GM23338 (cell line): ENCODE results near the gene BRAF. TPM values are rescaled to one million over a fixed set of nuclear protein-coding genes. Genes with fewer than 3 reads are reported as not detected.

Source experiments
- ATAC-seq: fragments of 200-7000 bp; cut with Tn5 transposase; 3 replicates; pipeline ENCODE4 v1.9.1; 2020
- DNase-seq: peaks from one replicate; pipeline ENCODE4 v3.0.0-alpha.2; 2015; ENCODE audit warnings: low spot score
- H2AFZ ChIP-seq: fragments of 200-600 bp; sonication (generic); 2 replicates; pipeline ENCODE4 v1.8.0; 2016; ENCODE audit warnings: antibody characterized with exemption, mild to moderate bottlenecking, moderate library complexity
- H3F3A ChIP-seq: fragments of 200-600 bp; sonication (generic); replicated peaks from 2 replicates; pipeline ENCODE4 v1.8.0; 2017; ENCODE audit warnings: antibody characterized with exemption, mixed run types, low read depth
- H3K27ac ChIP-seq: fragments of 200-600 bp; sonication (generic); 2 replicates; pipeline ENCODE4 v1.6.1; 2016; ENCODE audit warnings: low read depth
- H3K27me3 ChIP-seq: fragments of 200-600 bp; sonication (generic); 2 replicates; pipeline ENCODE4 v1.8.0; 2016; ENCODE audit warnings: mild to moderate bottlenecking, mixed run types, moderate library complexity; ENCODE audit not compliant: insufficient read depth
- H3K36me3 ChIP-seq: fragments of 200-600 bp; sonication (generic); 2 replicates; pipeline ENCODE4 v1.8.0; 2016; ENCODE audit warnings: mild to moderate bottlenecking; ENCODE audit not compliant: insufficient read depth
- H3K4me1 ChIP-seq: fragments of 200-600 bp; sonication (generic); 2 replicates; pipeline ENCODE4 v1.8.0; 2016; ENCODE audit warnings: mild to moderate bottlenecking, moderate library complexity; ENCODE audit not compliant: insufficient read depth
- H3K4me2 ChIP-seq: fragments of 200-600 bp; sonication (generic); 2 replicates; pipeline ENCODE4 v1.7.1; 2017; ENCODE audit warnings: mixed run types
- H3K4me3 ChIP-seq: fragments of 200-600 bp; sonication (generic); 2 replicates; pipeline ENCODE4 v1.6.1; 2016; ENCODE audit warnings: mixed run types
- H3K79me2 ChIP-seq: fragments of 200-600 bp; sonication (generic); replicated peaks from 2 replicates; pipeline ENCODE4 v1.8.0; 2017; ENCODE audit warnings: mild to moderate bottlenecking; ENCODE audit not compliant: insufficient read depth
- H3K9me2 ChIP-seq: fragments of 200-600 bp; sonication (generic); 2 replicates; pipeline ENCODE4 v1.8.0; 2017; ENCODE audit not compliant: insufficient read depth
- H4K20me1 ChIP-seq: fragments of 200-600 bp; sonication (generic); replicated peaks from 2 replicates; pipeline ENCODE4 v1.8.0; 2017; ENCODE audit warnings: mild to moderate bottlenecking; ENCODE audit not compliant: insufficient read depth
- H3K27ac Mint-ChIP-seq: 2 replicates; pipeline ENCODE4 v1.8.0; 2020; ENCODE audit warnings: inconsistent platforms, mild to moderate bottlenecking, moderate library complexity, mixed read lengths
- H3K27me3 Mint-ChIP-seq: 3 replicates; pipeline ENCODE4 v1.8.0; 2022; ENCODE audit warnings: low read depth, mild to moderate bottlenecking, moderate library complexity, mixed read lengths, inconsistent platforms; ENCODE audit not compliant: insufficient read depth, poor library complexity
- H3K36me3 Mint-ChIP-seq: 3 replicates; pipeline ENCODE4 v1.8.0; 2021; ENCODE audit warnings: low read depth, mild to moderate bottlenecking, inconsistent platforms, moderate library complexity, mixed read lengths
- H3K4me1 Mint-ChIP-seq: 3 replicates; pipeline ENCODE4 v1.8.0; 2020; ENCODE audit warnings: mild to moderate bottlenecking, inconsistent platforms, mixed read lengths
- H3K4me3 Mint-ChIP-seq: 3 replicates; pipeline ENCODE4 v1.8.0; 2021; ENCODE audit warnings: moderate library complexity, mild to moderate bottlenecking, inconsistent platforms, mixed read lengths
- H3K9me3 Mint-ChIP-seq: 3 replicates; pipeline ENCODE4 v1.8.0; 2020; ENCODE audit warnings: moderate library complexity, mild to moderate bottlenecking, inconsistent platforms, mixed read lengths
- CREB1 ChIP-seq: fragments of 250-450 bp; sonication (Bioruptor Pico); IDR thresholded peaks from 2 replicates; pipeline ENCODE4 v1.5.0; 2020; ENCODE audit warnings: low read depth, mild to moderate bottlenecking, moderate library complexity
- EZH2 ChIP-seq: fragments of 200-600 bp; sonication (generic); IDR thresholded peaks from one replicate; pipeline ENCODE4 v1.8.0; 2017; ENCODE audit warnings: antibody characterized with exemption, mild to moderate bottlenecking, low read depth; ENCODE audit not compliant: unreplicated experiment
- EZH2phosphoT487 ChIP-seq: fragments of 200-600 bp; sonication (generic); IDR thresholded peaks from one replicate; pipeline ENCODE4 v1.8.1; 2018; ENCODE audit warnings: antibody characterized with exemption; ENCODE audit not compliant: unreplicated experiment
- JUNB ChIP-seq: IDR thresholded peaks from one replicate; pipeline ENCODE4 v1.6.1; 2016; ENCODE audit warnings: antibody characterized with exemption; ENCODE audit not compliant: unreplicated experiment
- NANOG ChIP-seq: IDR thresholded peaks from 2 replicates; pipeline ENCODE4 v1.6.1; 2016; ENCODE audit warnings: antibody characterized with exemption, borderline replicate concordance
- POLR2AphosphoS5 ChIP-seq: IDR thresholded peaks from 2 replicates; pipeline ENCODE4 v1.6.1; 2016; ENCODE audit warnings: antibody characterized with exemption, low read depth
- STAT1 ChIP-seq: IDR thresholded peaks from one replicate; pipeline ENCODE4 v1.6.1; 2016; ENCODE audit warnings: antibody characterized with exemption; ENCODE audit not compliant: unreplicated experiment
- ZNF114 ChIP-seq: fragments of 250-450 bp; sonication (Bioruptor Pico); IDR thresholded peaks from 2 replicates; pipeline ENCODE4 v1.5.0; 2020; ENCODE audit warnings: mild to moderate bottlenecking, moderate library complexity
- ZNF331 ChIP-seq: fragments of 250-450 bp; sonication (Bioruptor Pico); IDR thresholded peaks from 2 replicates; pipeline ENCODE4 v1.5.0; 2020; ENCODE audit warnings: low read depth, mild to moderate bottlenecking, moderate library complexity
- polyA plus RNA-seq: library from polyadenylated mRNA; unstranded; fragments of >200 nt; fragmentation: Nextera tagmentation; extraction: Ambion mirVana; gene quantifications from 2 replicates; pipeline ENCODE4 v1.2.1, GENCODE V29; 2016
- total RNA-seq: library from RNA; depleted of rRNA; stranded (reverse); fragments of >200 nt; shearing (Covaris generic); gene quantifications from 2 replicates; pipeline ENCODE4 v1.2.3, GENCODE V29; 2014
- TF ChIP-seq, protein P1 (sequence below): fragments of 250-450 bp; sonication (Bioruptor Pico); IDR thresholded peaks from 2 replicates; pipeline ENCODE4 v1.5.0; 2020; ENCODE audit warnings: mild to moderate bottlenecking, moderate library complexity
- TF ChIP-seq, protein P2 (sequence below): IDR thresholded peaks from one replicate; pipeline ENCODE4 v1.6.1; 2018; ENCODE audit warnings: antibody characterized with exemption; ENCODE audit not compliant: unreplicated experiment
- TF ChIP-seq, protein P3 (sequence below), 2 experiments: fragments of 200-600 bp in 1 of 2; sonication (generic) in 1 of 2; conservative IDR thresholded peaks; 2 replicates each; pipeline versions ENCODE4 v1.5.1 to v1.6.1; 2016 to 2017; ENCODE audit warnings: antibody characterized with exemption in 2 of 2, low read depth in 2 of 2, mild to moderate bottlenecking in 2 of 2, moderate library complexity in 1 of 2
- TF ChIP-seq, protein P4 (sequence below): IDR thresholded peaks from 2 replicates; pipeline ENCODE4 v1.6.1; 2016; ENCODE audit warnings: antibody characterized with exemption

The BRAF gene
- total and polyA plus RNA-seq, 2 experiments from 2014 or later = 14.6 to 36.8 TPM

DNA sequence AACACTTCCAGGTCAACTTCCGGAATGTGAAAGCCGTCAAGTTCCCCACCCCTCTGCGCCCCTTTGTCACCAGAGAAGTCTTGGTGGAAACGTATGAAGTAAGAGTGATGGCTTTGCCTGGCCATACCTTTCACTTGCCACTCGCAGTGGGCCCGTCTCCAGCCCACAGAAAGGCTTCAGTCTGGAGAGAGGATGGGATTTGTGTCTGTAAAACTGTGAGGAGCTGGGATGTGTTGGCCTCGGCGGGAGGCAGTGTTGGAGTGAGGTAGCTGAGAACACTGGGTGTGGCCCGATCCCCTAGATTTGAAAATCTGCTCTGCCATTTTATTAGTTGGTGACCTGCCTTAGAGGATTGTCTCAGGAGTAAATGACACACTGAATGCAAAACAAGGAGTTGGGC lies 245.5 kb downstream of the BRAF start:
- no peaks in the 10 kb centered on the region for H3K9me2 ChIP-seq
- DNase-seq = no peak
- no peaks in the 10 kb centered on the region for H3K79me2 ChIP-seq
- Mint-ChIP-seq H3K4me1 (no peaks in the 10 kb centered on the region; the same call in 2 of the 3 replicates), H3K4me3 (no peak overlapping the region), H3K27ac (no peak overlapping the region), H3K9me3 (no peaks in the 10 kb centered on the region), H3K36me3 (peaks cover 5% of the 10 kb centered on the region; the same call in 1 of the 3 replicates), H3K27me3 (peaks cover 8% of the 10 kb centered on the region)
- no peak overlapping the region for H3K27ac ChIP-seq
- no peak overlapping the region for H2AFZ ChIP-seq
- no peak overlapping the region for H3K4me2 ChIP-seq
- no peak overlapping the region for H3K4me3 ChIP-seq
- no peak for ATAC-seq
- no peaks in the 10 kb centered on the region for H3F3A ChIP-seq
- TF ChIP-seq, protein P1, sequence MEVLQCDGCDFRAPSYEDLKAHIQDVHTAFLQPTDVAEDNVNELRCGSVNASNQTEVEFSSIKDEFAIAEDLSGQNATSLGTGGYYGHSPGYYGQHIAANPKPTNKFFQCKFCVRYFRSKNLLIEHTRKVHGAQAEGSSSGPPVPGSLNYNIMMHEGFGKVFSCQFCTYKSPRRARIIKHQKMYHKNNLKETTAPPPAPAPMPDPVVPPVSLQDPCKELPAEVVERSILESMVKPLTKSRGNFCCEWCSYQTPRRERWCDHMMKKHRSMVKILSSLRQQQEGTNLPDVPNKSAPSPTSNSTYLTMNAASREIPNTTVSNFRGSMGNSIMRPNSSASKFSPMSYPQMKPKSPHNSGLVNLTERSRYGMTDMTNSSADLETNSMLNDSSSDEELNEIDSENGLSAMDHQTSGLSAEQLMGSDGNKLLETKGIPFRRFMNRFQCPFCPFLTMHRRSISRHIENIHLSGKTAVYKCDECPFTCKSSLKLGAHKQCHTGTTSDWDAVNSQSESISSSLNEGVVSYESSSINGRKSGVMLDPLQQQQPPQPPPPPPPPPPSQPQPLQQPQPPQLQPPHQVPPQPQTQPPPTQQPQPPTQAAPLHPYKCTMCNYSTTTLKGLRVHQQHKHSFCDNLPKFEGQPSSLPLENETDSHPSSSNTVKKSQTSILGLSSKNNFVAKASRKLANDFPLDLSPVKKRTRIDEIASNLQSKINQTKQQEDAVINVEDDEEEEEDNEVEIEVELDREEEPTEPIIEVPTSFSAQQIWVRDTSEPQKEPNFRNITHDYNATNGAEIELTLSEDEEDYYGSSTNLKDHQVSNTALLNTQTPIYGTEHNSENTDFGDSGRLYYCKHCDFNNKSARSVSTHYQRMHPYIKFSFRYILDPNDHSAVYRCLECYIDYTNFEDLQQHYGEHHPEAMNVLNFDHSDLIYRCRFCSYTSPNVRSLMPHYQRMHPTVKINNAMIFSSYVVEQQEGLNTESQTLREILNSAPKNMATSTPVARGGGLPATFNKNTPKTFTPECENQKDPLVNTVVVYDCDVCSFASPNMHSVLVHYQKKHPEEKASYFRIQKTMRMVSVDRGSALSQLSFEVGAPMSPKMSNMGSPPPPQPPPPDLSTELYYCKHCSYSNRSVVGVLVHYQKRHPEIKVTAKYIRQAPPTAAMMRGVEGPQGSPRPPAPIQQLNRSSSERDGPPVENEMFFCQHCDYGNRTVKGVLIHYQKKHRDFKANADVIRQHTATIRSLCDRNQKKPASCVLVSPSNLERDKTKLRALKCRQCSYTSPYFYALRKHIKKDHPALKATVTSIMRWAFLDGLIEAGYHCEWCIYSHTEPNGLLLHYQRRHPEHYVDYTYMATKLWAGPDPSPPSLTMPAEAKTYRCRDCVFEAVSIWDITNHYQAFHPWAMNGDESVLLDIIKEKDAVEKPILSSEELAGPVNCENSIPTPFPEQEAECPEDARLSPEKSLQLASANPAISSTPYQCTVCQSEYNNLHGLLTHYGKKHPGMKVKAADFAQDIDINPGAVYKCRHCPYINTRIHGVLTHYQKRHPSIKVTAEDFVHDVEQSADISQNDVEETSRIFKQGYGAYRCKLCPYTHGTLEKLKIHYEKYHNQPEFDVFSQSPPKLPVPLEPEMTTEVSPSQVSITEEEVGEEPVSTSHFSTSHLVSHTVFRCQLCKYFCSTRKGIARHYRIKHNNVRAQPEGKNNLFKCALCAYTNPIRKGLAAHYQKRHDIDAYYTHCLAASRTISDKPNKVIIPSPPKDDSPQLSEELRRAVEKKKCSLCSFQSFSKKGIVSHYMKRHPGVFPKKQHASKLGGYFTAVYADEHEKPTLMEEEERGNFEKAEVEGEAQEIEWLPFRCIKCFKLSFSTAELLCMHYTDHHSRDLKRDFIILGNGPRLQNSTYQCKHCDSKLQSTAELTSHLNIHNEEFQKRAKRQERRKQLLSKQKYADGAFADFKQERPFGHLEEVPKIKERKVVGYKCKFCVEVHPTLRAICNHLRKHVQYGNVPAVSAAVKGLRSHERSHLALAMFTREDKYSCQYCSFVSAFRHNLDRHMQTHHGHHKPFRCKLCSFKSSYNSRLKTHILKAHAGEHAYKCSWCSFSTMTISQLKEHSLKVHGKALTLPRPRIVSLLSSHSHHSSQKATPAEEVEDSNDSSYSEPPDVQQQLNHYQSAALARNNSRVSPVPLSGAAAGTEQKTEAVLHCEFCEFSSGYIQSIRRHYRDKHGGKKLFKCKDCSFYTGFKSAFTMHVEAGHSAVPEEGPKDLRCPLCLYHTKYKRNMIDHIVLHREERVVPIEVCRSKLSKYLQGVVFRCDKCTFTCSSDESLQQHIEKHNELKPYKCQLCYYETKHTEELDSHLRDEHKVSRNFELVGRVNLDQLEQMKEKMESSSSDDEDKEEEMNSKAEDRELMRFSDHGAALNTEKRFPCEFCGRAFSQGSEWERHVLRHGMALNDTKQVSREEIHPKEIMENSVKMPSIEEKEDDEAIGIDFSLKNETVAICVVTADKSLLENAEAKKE (CRISPR knock-in tag) = no peak
- TF ChIP-seq, protein P2, sequence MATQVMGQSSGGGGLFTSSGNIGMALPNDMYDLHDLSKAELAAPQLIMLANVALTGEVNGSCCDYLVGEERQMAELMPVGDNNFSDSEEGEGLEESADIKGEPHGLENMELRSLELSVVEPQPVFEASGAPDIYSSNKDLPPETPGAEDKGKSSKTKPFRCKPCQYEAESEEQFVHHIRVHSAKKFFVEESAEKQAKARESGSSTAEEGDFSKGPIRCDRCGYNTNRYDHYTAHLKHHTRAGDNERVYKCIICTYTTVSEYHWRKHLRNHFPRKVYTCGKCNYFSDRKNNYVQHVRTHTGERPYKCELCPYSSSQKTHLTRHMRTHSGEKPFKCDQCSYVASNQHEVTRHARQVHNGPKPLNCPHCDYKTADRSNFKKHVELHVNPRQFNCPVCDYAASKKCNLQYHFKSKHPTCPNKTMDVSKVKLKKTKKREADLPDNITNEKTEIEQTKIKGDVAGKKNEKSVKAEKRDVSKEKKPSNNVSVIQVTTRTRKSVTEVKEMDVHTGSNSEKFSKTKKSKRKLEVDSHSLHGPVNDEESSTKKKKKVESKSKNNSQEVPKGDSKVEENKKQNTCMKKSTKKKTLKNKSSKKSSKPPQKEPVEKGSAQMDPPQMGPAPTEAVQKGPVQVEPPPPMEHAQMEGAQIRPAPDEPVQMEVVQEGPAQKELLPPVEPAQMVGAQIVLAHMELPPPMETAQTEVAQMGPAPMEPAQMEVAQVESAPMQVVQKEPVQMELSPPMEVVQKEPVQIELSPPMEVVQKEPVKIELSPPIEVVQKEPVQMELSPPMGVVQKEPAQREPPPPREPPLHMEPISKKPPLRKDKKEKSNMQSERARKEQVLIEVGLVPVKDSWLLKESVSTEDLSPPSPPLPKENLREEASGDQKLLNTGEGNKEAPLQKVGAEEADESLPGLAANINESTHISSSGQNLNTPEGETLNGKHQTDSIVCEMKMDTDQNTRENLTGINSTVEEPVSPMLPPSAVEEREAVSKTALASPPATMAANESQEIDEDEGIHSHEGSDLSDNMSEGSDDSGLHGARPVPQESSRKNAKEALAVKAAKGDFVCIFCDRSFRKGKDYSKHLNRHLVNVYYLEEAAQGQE = no peak
- TF ChIP-seq CREB1 (CRISPR knock-in tag) (no peak), ZNF114 (CRISPR knock-in tag) (no peak), EZH2phosphoT487 (no peak), JUNB (no peak), POLR2AphosphoS5 (no peak), EZH2 (no peak), NANOG (no peak), STAT1 (no peak), ZNF331 (CRISPR knock-in tag) (no peak)
- TF ChIP-seq, protein P3, sequence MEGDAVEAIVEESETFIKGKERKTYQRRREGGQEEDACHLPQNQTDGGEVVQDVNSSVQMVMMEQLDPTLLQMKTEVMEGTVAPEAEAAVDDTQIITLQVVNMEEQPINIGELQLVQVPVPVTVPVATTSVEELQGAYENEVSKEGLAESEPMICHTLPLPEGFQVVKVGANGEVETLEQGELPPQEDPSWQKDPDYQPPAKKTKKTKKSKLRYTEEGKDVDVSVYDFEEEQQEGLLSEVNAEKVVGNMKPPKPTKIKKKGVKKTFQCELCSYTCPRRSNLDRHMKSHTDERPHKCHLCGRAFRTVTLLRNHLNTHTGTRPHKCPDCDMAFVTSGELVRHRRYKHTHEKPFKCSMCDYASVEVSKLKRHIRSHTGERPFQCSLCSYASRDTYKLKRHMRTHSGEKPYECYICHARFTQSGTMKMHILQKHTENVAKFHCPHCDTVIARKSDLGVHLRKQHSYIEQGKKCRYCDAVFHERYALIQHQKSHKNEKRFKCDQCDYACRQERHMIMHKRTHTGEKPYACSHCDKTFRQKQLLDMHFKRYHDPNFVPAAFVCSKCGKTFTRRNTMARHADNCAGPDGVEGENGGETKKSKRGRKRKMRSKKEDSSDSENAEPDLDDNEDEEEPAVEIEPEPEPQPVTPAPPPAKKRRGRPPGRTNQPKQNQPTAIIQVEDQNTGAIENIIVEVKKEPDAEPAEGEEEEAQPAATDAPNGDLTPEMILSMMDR (conservative IDR thresholded peaks at IDR 0.05; ENCODE audit: low read depth in 2 of 2) = no peak
- TF ChIP-seq, protein P4, sequence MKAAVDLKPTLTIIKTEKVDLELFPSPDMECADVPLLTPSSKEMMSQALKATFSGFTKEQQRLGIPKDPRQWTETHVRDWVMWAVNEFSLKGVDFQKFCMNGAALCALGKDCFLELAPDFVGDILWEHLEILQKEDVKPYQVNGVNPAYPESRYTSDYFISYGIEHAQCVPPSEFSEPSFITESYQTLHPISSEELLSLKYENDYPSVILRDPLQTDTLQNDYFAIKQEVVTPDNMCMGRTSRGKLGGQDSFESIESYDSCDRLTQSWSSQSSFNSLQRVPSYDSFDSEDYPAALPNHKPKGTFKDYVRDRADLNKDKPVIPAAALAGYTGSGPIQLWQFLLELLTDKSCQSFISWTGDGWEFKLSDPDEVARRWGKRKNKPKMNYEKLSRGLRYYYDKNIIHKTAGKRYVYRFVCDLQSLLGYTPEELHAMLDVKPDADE = no peak
- H3K27me3 ChIP-seq = 0 out of 2 replicates have a peak, but pooled peaks cover under 1% of the 10 kb centered on the region
- 0 out of 2 replicates have a peak, but pooled peaks cover 3% of the 10 kb centered on the region for H3K4me1 ChIP-seq
- H3K36me3 ChIP-seq = no peaks in the 10 kb centered on the region; the same call in 1 of the 2 replicates
- H4K20me1 ChIP-seq = peaks cover 4% of the 10 kb centered on the region; the same call in 1 of the 2 replicates
